HG03575 (cell line): ENCODE measurements around the gene GEMIN7.

Experiments
- ATAC-seq: cut with Tn5 transposase; IDR thresholded peaks from one replicate; pipeline ENCODE4 v1.9.1; 2021; ENCODE audit not compliant: unreplicated experiment, insufficient number of reproducible peaks, low FRiP score; ENCODE audit errors: extremely low read depth

Gene GEMIN7

DNA sequence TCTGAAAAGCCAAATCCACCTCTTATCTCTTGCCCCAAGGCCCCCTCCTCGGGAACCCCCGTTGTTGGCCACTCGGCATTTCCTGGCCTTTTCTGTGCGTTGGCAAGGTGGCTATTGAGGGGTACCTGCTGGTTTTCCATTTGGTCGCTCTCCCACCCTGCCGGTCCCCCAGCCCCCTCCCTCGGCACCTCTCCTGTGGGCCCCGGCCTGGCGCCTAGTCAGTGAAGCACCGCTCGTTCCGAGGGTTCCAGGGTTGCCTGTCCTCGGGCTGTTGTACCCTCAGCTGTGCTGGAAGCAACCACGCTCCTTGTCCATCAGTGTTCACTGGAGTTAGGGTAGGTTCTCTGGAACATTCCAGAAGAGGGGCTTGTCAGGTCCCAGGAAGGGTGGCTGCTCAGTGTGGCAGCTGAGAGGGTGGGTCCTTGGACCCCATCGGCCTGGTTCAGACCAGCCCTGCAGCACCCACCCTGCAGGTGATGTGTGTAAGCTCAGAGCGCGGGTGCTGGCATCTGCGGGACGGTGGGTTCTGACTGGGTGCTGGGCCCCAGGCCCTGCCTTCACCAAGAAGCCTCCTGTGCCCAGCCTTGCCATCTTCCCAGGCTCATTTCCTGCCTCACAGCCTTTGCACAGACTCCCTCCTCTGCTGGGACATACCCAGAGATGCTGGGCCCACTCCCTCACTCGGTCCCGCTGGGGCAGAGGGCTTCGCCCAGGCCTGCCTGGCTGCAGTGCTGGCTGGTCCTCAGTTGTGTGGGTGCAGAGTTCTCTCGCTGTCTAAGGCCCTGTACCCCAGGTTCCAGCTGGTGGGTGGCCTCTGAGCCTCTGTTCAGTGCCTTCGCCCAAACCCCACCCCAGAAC lies 60.5 kb downstream of the GEMIN7 start:
- ATAC-seq = no peak

DNA sequence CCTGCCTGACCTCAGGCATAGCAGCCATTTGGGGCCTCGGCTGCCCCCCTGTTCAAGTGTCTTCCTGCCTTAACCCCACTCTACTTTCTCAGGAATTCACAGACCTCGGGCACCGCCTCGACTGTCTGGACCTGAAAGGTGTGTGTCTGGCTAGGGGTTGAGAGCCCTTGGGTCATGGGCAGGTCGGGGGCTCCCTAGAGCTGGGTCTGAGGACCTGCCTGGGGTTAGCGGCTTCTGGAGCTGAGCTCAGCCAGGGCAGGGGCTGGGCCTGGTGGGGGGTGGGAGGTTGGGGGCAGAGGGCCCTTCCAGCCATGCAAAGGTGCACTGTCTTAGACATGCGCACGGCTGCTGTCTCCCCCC lies 61.1 kb downstream of the GEMIN7 start:
- ATAC-seq = no peak

DNA sequence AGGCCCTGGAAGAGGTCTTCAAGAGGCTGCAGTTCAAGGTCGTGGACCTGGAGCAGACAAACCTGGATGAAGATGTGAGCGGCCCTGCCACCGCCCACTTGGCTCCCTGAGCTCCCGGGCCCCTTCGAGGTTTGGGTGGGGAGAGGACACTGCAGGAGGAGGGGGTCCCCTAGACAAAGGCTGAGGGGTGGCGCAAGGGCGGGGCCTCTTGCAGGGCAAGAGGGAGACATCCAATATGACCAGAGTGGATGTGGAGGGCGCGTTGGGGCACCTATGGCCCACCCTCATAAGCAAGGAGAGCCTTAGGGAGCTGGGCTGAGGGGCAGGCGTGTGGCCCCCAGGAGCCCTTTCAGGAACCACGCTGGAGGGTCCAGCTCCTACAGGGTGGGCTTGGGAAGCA lies 61.5 kb downstream of the GEMIN7 start:
- ATAC-seq = no peak
